HS-5 (cell line): ENCODE measurements around the gene MED1.
"Not testable (repeated sequence)": the region's sequence is repeated elsewhere in the genome, so short reads cannot be mapped to it uniquely, and the experiment has no call there.

Source experiments
- DNase-seq: peaks from one replicate; pipeline ENCODE4 v3.0.0-alpha.2; 2012; ENCODE audit warnings: low read depth

MED1 gene

GRCh38 chr17:39450847-39451581 lies at the start of gene MED1:
MED1 (minus strand) TSS chr17:39451263; CDS start chr17:39451062, 201 bp downstream.
- peak; percentile 90 for DNase-seq

GRCh38 chr17:39496921-39497320 lies 45.9 kb upstream of the MED1 start:
- DNase-seq, result not testable (repeated sequence)

- no peak for DNase-seq
These were observed 36.9 kb upstream of the MED1 start for GRCh38 chr17:39487946-39488345.

- DNase-seq, result not testable (repeated sequence)
These were observed 36.4 kb upstream of the MED1 start for GRCh38 chr17:39487490-39487889.

GRCh38 chr17:39486242-39486641 lies 35.2 kb upstream of the MED1 start:
- DNase-seq, result no peak

- DNase-seq, result peak; percentile 81
These were observed 34.5 kb upstream of the MED1 start for GRCh38 chr17:39485555-39485954.

- no peak for DNase-seq
These were observed 33.1 kb upstream of the MED1 start for GRCh38 chr17:39484178-39484577.

GRCh38 chr17:39483506-39483905 lies 32.4 kb upstream of the MED1 start:
- no peak for DNase-seq

GRCh38 chr17:39479631-39480030 lies 28.6 kb upstream of the MED1 start:
- not testable (repeated sequence) for DNase-seq

- no peak for DNase-seq
These were observed 22.2 kb upstream of the MED1 start for GRCh38 chr17:39473310-39473709.

GRCh38 chr17:39468610-39469009 lies 17.5 kb upstream of the MED1 start:
- DNase-seq, result not testable (repeated sequence)

GRCh38 chr17:39464639-39465181 lies 13.6 kb upstream of the MED1 start:
- not testable (repeated sequence) for DNase-seq

- DNase-seq, result no peak
These were observed 11.7 kb upstream of the MED1 start for GRCh38 chr17:39462631-39463375.

- DNase-seq, result no peak
These were observed 11.0 kb upstream of the MED1 start for GRCh38 chr17:39461926-39462569.

- DNase-seq, result peak; percentile 94
These were observed 10.3 kb upstream of the MED1 start, which contains the start of gene CDK12 for GRCh38 chr17:39461113-39461925. CDK12 (plus strand) TSS chr17:39461486; CDS start chr17:39462072, 586 bp downstream.

- DNase-seq, result no peak
These were observed 4.9 kb upstream of the MED1 start for GRCh38 chr17:39455919-39456318.

- no peak for DNase-seq
These were observed 1.0 kb downstream of the MED1 start for GRCh38 chr17:39450051-39450450.

- DNase-seq, result no peak
These were observed 3.5 kb downstream of the MED1 start for GRCh38 chr17:39447561-39447960.

GRCh38 chr17:39443326-39443725 lies 7.7 kb downstream of the MED1 start:
- no peak for DNase-seq

- not testable (repeated sequence) for DNase-seq
These were observed 11.2 kb downstream of the MED1 start for GRCh38 chr17:39439868-39440267.

- no peak for DNase-seq
These were observed 21.5 kb downstream of the MED1 start for GRCh38 chr17:39429600-39429999.

- no peak for DNase-seq
These were observed 34.9 kb downstream of the MED1 start for GRCh38 chr17:39416141-39416540.
